Measurements from ENCODE around the gene GCNT2. TPM values are rescaled to one million over a fixed set of nuclear protein-coding genes. Genes with fewer than 3 reads are reported as not detected.

Gene GCNT2
- total and polyA plus RNA-seq, 12 donors, result 5.1 to 67.9 (median 45.0) TPM

- no peaks in the 10 kb centered on the region for H3K9me3 ChIP-seq
- intact Hi-C loops (cut with DNase I), result no loop called here
Observed at GRCh38 chr6:10591422-10592160, 70.4 kb downstream of the GCNT2 start.

GRCh38 chr6:10595731-10596664 lies 74.8 kb downstream of the GCNT2 start:
- Histone ChIP-seq H3K9me3 (no peaks in the 10 kb centered on the region), H3K27ac (peak overlapping the region in 1 of 10 donors; percentile 63), H3K4me1 (peaks cover 0 to 43% (median 13%) of the 10 kb centered on the region in 9 donors), H3K4me3 (no peak overlapping the region), H3K27me3 (no peaks in the 10 kb centered on the region), H3K36me3 (no peaks in the 10 kb centered on the region)
- TF ChIP-seq CTCF (IDR thresholded peaks at IDR 0.05), result no peak
- WGBS, 2 donors, result 81 to 84% methylated on average over 11 of the region's 11 CpGs
- ATAC-seq, result no peak
- no peak for DNase-seq
- intact Hi-C loops (cut with DNase I), result loop anchor here in 1 of 10 donors (5.0 kb wide), 1 partner anchor 74 kb away; the partner anchor contains the start of gene GCNT2

More at GRCh38 chr6:10591422-10592160, 70.4 kb downstream of the GCNT2 start:
- Histone ChIP-seq H3K27ac (peak overlapping the region in 3 of 10 donors; percentile 6 to 22 (median 10)), H3K27me3 (no peaks in the 10 kb centered on the region), H3K4me1 (peaks cover 0 to 21% (median 6%) of the 10 kb centered on the region in 9 donors), H3K36me3 (no peaks in the 10 kb centered on the region), H3K4me3 (no peak overlapping the region)
- DNase-seq, result no peak
- no peak for ATAC-seq
- WGBS, 2 donors, result 50 to 56% methylated on average over 14 of the region's 14 CpGs
- no peak for TF ChIP-seq CTCF (IDR thresholded peaks at IDR 0.05)

- H3K27ac ChIP-seq, result peak overlapping the region in 4 of 10 donors; percentile 15 to 37 (median 32)
- intact Hi-C loops (cut with DNase I), result loop anchor here in 1 of 10 donors (5.0 kb wide), 1 partner anchor 75 kb away; the partner anchor contains the start of gene GCNT2
Observed at GRCh38 chr6:10597499-10598001, 76.4 kb downstream of the GCNT2 start.

More at GRCh38 chr6:10597499-10598001, 76.4 kb downstream of the GCNT2 start:
- Histone ChIP-seq H3K4me3 (no peak overlapping the region), H3K36me3 (no peaks in the 10 kb centered on the region), H3K9me3 (no peaks in the 10 kb centered on the region), H3K4me1 (peaks cover 0 to 43% (median 19%) of the 10 kb centered on the region in 9 donors), H3K27me3 (no peaks in the 10 kb centered on the region)
- TF ChIP-seq CTCF (IDR thresholded peaks at IDR 0.05), result no peak
- WGBS, 2 donors, result 88 to 94% methylated on average over 5 of the region's 5 CpGs
- no peak for ATAC-seq
- DNase-seq, result no peak
